GM21529 (cell line): ENCODE measurements around the gene KCNK1.
"Not testable (repeated sequence)": the region's sequence is repeated elsewhere in the genome, so short reads cannot be mapped to it uniquely, and the experiment has no call there.

Experiments used
- ATAC-seq: cut with Tn5 transposase; IDR thresholded peaks from one replicate; pipeline ENCODE4 v1.9.1; 2021; ENCODE audit not compliant: unreplicated experiment

Gene KCNK1

GRCh38 chr1:233664804-233665574, 51.1 kb downstream of the KCNK1 start:
- no peak for ATAC-seq

- no peak for ATAC-seq
Measured at GRCh38 chr1:233665575-233666270, 51.8 kb downstream of the KCNK1 start.

GRCh38 chr1:233667741-233668140, 53.8 kb downstream of the KCNK1 start:
- ATAC-seq, result no peak

GRCh38 chr1:233668146-233668724, 54.3 kb downstream of the KCNK1 start:
- ATAC-seq, result no peak

GRCh38 chr1:233668725-233669294, 54.9 kb downstream of the KCNK1 start:
- peak; percentile 69 for ATAC-seq

GRCh38 chr1:233670363-233670762, 56.5 kb downstream of the KCNK1 start:
- not testable (repeated sequence) for ATAC-seq

GRCh38 chr1:233671286-233671685, 57.4 kb downstream of the KCNK1 start:
- ATAC-seq, result no peak

GRCh38 chr1:233672732-233673131, 58.8 kb downstream of the KCNK1 start:
- ATAC-seq, result no peak

GRCh38 chr1:233673261-233673946, 59.5 kb downstream of the KCNK1 start:
- peak; percentile 28 for ATAC-seq

- no peak for ATAC-seq
Measured at GRCh38 chr1:233673947-233674431, 60.1 kb downstream of the KCNK1 start.

- no peak for ATAC-seq
Measured at GRCh38 chr1:233675446-233675845, 61.5 kb downstream of the KCNK1 start.

- peak; percentile 89 for ATAC-seq
Measured at GRCh38 chr1:233675893-233676292, 62.0 kb downstream of the KCNK1 start.

- ATAC-seq, result no peak
Measured at GRCh38 chr1:233677690-233678354, 63.9 kb downstream of the KCNK1 start.

- ATAC-seq, result no peak
Measured at GRCh38 chr1:233679030-233679429, 65.1 kb downstream of the KCNK1 start.

GRCh38 chr1:233679591-233680373, 65.9 kb downstream of the KCNK1 start:
- no peak for ATAC-seq

GRCh38 chr1:233681285-233681684, 67.4 kb downstream of the KCNK1 start:
- no peak for ATAC-seq

- not testable (repeated sequence) for ATAC-seq
Measured at GRCh38 chr1:233686653-233687052, 72.7 kb downstream of the KCNK1 start.

- ATAC-seq, result no peak
Measured at GRCh38 chr1:233689017-233689747, 75.3 kb downstream of the KCNK1 start.

- ATAC-seq, result no peak
Measured at GRCh38 chr1:233689748-233690254, 75.9 kb downstream of the KCNK1 start.
